ENCODE results near the gene ADGRA3. TPM values are rescaled to one million over a fixed set of nuclear protein-coding genes. Genes with fewer than 3 reads are reported as not detected.

The ADGRA3 gene
- total RNA-seq, 1 donor from 2014 or later = 20.1 TPM

DNA sequence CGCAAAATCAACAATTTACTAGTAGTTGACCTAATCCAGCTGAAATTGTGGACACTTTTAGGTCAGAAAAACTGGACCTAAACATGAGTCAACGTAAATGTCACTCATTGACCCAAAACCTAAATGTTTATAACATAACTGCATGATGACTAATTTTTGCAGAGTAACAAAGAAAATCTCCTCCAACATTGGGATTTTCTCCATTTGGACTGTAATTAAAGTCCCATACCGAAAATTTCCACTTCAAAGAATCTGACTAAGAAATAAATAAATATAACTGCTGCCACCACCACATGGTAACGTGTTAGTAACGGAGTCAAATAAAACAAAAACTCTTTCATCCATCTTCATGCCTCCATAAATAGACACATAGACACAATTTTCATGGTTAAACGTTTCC lies 1.9 kb downstream of the ADGRA3 start:
- peaks cover 7% of the 10 kb centered on the region for H3K27me3 Mint-ChIP-seq (ENCODE audit: unreplicated experiment)
- H3K4me3 Mint-ChIP-seq (ENCODE audit: unreplicated experiment) = no peak overlapping the region
- no peak overlapping the region for H3K27ac Mint-ChIP-seq (ENCODE audit: unreplicated experiment)
- peaks cover 17% of the 10 kb centered on the region for H3K4me1 Mint-ChIP-seq (ENCODE audit: unreplicated experiment)
- H3K36me3 Mint-ChIP-seq (ENCODE audit: low read depth, unreplicated experiment) = no peaks in the 10 kb centered on the region
- no peaks in the 10 kb centered on the region for H3K9me3 Mint-ChIP-seq (ENCODE audit: unreplicated experiment)
- DNase-seq (ENCODE audit: low spot score) = no peak
- TF ChIP-seq, protein P1, sequence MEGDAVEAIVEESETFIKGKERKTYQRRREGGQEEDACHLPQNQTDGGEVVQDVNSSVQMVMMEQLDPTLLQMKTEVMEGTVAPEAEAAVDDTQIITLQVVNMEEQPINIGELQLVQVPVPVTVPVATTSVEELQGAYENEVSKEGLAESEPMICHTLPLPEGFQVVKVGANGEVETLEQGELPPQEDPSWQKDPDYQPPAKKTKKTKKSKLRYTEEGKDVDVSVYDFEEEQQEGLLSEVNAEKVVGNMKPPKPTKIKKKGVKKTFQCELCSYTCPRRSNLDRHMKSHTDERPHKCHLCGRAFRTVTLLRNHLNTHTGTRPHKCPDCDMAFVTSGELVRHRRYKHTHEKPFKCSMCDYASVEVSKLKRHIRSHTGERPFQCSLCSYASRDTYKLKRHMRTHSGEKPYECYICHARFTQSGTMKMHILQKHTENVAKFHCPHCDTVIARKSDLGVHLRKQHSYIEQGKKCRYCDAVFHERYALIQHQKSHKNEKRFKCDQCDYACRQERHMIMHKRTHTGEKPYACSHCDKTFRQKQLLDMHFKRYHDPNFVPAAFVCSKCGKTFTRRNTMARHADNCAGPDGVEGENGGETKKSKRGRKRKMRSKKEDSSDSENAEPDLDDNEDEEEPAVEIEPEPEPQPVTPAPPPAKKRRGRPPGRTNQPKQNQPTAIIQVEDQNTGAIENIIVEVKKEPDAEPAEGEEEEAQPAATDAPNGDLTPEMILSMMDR (IDR thresholded peaks at IDR 0.05; ENCODE audit: unreplicated experiment) = no peak

DNA sequence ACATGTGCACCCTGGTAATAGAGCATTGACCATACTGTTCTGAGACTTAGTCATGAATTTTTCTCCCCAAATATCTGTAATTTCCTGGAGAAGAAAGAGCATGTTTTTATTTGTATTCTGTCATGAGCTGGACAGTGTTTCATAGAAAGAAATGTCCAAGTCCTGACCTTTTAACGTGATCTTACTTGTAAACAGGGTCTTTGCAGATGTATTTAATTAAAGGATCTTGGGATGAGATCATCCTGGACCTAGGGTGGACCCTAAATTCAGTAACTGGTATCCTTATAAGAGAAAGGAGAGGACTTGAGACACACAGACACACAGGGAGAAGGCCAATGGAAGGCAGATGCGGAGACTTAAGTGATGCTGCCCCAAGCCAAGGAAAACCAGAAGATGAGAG lies 3.6 kb downstream of the ADGRA3 start:
- no peak for DNase-seq (ENCODE audit: low spot score)
- peaks cover 17% of the 10 kb centered on the region for H3K4me1 Mint-ChIP-seq (ENCODE audit: unreplicated experiment)
- peaks cover 7% of the 10 kb centered on the region for H3K27me3 Mint-ChIP-seq (ENCODE audit: unreplicated experiment)
- H3K36me3 Mint-ChIP-seq (ENCODE audit: low read depth, unreplicated experiment) = no peaks in the 10 kb centered on the region
- H3K9me3 Mint-ChIP-seq (ENCODE audit: unreplicated experiment) = no peaks in the 10 kb centered on the region
- no peak overlapping the region for H3K4me3 Mint-ChIP-seq (ENCODE audit: unreplicated experiment)
- TF ChIP-seq, protein P1 (IDR thresholded peaks at IDR 0.05; ENCODE audit: unreplicated experiment) = no peak
- no peak overlapping the region for H3K27ac Mint-ChIP-seq (ENCODE audit: unreplicated experiment)

- Mint-ChIP-seq H3K9me3 (ENCODE audit: unreplicated experiment) (no peaks in the 10 kb centered on the region), H3K4me3 (ENCODE audit: unreplicated experiment) (no peak overlapping the region)
Observed at GRCh38 chr4:22510750-22511149, 5.1 kb downstream of the ADGRA3 start.

DNA sequence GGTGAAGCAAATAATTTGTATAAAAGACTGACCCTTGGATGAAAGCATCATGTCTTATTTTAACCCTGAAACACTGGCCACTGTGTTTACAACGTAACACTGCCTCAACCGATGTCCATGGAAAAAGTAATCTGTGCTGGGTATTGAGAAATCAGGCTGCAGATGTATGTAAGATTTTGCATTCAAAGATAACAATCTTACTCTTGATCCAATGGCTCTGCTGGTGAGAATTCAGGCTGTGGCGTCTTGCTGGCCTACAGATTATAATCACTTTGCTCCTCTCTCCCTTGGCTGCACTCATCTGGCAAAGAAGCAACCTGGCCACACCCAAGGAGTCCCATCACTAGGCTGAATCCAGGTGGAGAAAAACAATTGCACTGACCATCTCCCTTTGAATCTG lies 7.5 kb downstream of the ADGRA3 start:
- Mint-ChIP-seq H3K4me1 (ENCODE audit: unreplicated experiment) (peaks cover 4% of the 10 kb centered on the region), H3K27me3 (ENCODE audit: unreplicated experiment) (no peaks in the 10 kb centered on the region), H3K9me3 (ENCODE audit: unreplicated experiment) (no peaks in the 10 kb centered on the region), H3K27ac (ENCODE audit: unreplicated experiment) (no peak overlapping the region), H3K4me3 (ENCODE audit: unreplicated experiment) (no peak overlapping the region), H3K36me3 (ENCODE audit: low read depth, unreplicated experiment) (no peaks in the 10 kb centered on the region)
- TF ChIP-seq, protein P1 (IDR thresholded peaks at IDR 0.05; ENCODE audit: unreplicated experiment) = no peak
- DNase-seq (ENCODE audit: low spot score) = no peak

More at GRCh38 chr4:22510750-22511149, 5.1 kb downstream of the ADGRA3 start:
- TF ChIP-seq, protein P1 (IDR thresholded peaks at IDR 0.05; ENCODE audit: unreplicated experiment) = no peak
- Mint-ChIP-seq H3K27ac (ENCODE audit: unreplicated experiment) (no peak overlapping the region), H3K36me3 (ENCODE audit: low read depth, unreplicated experiment) (no peaks in the 10 kb centered on the region), H3K27me3 (ENCODE audit: unreplicated experiment) (peaks cover 3% of the 10 kb centered on the region), H3K4me1 (ENCODE audit: unreplicated experiment) (peaks cover 13% of the 10 kb centered on the region)
- no peak for DNase-seq (ENCODE audit: low spot score)

DNA sequence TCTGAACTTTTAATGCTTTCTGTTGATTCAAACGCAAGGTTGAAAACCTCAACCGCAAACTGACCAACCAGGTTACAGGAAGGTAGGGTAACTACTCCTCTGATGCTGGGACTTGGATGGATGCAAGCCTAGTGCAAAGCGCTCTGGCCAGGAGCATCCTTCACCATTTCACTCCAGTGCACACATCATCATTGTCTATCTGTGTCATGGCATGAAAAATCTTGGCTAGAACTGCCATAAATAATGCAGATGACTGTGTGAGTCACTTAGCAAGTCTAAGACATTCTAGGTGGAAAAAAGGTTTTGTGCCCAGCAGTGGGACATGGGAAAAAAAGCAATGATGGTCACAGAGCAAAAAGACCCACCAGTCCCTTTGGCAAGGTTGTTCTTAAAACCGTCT lies 10.9 kb downstream of the ADGRA3 start:
- no peaks in the 10 kb centered on the region for H3K27me3 Mint-ChIP-seq (ENCODE audit: unreplicated experiment)
- no peak for DNase-seq (ENCODE audit: low spot score)
- H3K9me3 Mint-ChIP-seq (ENCODE audit: unreplicated experiment) = no peaks in the 10 kb centered on the region

More for the DNA sequence above, 10.9 kb downstream of the ADGRA3 start:
- no peaks in the 10 kb centered on the region for H3K4me1 Mint-ChIP-seq (ENCODE audit: unreplicated experiment)
- no peak overlapping the region for H3K27ac Mint-ChIP-seq (ENCODE audit: unreplicated experiment)
- H3K4me3 Mint-ChIP-seq (ENCODE audit: unreplicated experiment) = no peak overlapping the region
- TF ChIP-seq, protein P1 (IDR thresholded peaks at IDR 0.05; ENCODE audit: unreplicated experiment) = no peak
- no peaks in the 10 kb centered on the region for H3K36me3 Mint-ChIP-seq (ENCODE audit: low read depth, unreplicated experiment)
